DND-41 (cell line): ENCODE measurements around the gene BMP15.

ENCODE experiments used
- CTCF ChIP-seq: IDR thresholded peaks from 2 replicates; pipeline ENCODE4 v1.5.1; 2012; ENCODE audit warnings: borderline replicate concordance, low read length, moderate library complexity, mild to moderate bottlenecking; ENCODE audit not compliant: poor library complexity, severe bottlenecking; ENCODE audit errors: extremely low read depth
- EZH2 ChIP-seq: IDR thresholded peaks from 3 replicates; pipeline ENCODE4 v1.6.1; 2012; ENCODE audit warnings: borderline replicate concordance, low read depth, mild to moderate bottlenecking, moderate library complexity, low read length, inconsistent platforms; ENCODE audit not compliant: severe bottlenecking

GRCh38 chrX:50863471-50863870, 47.1 kb upstream of the BMP15 start:
- no peak for TF ChIP-seq CTCF
- no peak for TF ChIP-seq EZH2
